NCI-H146 treated with DMSO at 0.1 percent for 48 hours (cell line): ENCODE data around the gene MYH7B.

Experiments
- DNase-seq: peaks from one replicate; lab custom pipeline; 2025; ENCODE audit not compliant: unreplicated experiment; lab: John Stamatoyannopoulos, UW

The MYH7B gene

DNA sequence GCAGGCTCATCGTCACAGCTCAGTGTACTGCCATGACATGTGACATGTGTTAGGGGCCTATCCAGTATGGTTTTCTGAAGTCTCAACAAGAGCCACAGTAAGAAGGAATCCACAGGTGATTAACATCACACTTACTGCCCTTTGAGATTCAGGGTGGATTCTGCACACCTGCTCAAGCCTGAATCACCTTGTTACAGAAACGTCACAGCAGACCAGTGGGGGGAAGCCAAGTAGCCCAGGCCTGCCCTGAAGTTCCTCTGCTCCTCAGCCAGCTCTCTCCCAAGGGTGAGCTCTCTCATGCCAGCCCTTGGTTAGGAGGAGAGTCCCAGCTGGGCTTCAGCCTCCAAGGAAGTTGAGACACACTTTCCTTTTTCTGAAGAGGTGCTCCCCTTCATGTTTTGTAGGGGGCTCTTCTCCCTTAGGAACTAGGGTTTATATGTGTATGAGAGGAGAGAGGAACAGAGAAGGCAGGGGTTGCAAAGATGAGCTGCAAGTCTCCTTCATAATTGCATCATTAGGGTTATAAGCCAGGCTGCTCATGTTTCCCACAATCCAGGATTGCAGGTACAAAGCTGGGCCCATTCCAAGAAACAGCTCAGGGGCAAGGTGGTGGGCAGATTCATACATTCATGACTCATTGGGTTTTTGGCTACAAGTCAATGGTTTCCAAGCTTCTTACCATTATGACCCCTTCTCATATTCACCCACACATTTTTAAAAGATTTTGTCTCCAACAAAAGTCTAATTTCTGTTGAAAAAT lies 11.7 kb upstream of the MYH7B start:
- no peak for DNase-seq

DNA sequence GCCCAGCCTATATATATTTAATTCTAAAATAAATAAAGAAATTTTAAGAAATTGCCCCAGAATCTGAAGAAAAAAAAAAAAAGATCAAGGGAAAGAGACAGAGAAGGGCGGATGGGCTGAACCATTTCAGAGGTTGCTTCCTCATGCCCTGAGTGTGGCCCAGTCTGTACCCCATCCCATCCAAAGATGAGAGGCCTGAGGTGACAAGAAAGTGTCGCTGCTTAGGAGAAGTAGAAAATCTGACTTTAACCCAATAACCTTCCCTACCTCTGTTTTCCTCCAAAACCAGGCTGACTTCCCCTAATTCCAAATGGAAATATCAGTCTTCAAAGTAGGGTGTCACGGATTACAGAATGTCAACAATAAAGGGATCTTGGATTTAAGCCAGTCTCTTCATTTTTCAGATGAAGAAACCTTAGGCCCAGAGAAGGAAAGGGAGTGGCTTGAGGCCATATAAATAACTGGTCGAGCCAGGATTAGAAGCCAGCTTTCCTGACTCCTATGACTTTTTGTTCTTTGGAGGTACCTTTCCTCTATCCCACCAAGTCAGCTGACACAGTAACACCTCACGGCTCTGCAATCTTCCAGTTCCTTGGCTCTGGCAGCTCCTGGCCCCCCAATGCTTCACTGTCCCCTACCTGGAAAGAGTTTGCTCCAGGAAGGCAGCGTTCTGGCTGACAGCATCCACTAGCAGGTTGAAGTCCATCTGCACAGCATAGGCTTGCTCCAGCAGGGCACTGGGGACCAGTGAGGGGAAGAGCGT lies 10.2 kb upstream of the MYH7B start:
- no peak for DNase-seq

DNA sequence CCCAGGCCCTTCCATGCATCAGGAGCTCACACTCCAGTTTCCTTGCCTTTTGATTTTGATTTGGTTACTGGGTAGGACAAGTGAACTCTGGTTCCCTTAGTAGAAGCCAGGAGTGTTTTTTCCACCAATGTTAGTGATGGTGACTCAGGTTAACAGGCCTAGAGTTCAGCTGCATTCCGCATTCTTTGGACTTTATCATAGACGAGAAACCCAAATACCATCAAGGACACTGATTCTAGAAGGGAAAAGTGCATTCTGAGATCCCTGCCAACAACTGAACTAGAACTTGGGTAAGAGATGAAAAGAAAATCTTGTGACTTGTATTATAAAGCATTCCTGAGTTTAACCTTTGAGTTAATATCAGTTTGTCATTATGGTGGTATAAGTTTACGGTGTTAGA lies 9.0 kb upstream of the MYH7B start:
- DNase-seq: no peak

DNA sequence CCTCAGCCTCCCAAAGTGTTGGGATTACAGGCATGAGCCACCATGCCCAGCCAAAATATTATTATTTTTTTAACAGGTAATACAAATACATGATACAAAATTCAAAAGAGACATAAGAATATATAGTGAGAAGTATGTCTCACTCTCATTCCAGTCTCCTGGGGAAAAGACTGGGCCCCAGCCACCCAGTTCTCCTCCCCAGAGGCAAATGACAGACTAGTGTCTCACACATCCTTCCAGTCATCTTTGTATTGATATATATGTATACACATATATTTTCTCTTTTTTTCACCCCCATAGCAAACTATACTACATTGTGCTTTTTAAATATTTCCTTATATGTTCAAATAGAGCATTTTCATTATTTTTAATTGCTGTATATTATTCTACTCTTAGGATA lies 8.3 kb upstream of the MYH7B start:
- no peak for DNase-seq

DNA sequence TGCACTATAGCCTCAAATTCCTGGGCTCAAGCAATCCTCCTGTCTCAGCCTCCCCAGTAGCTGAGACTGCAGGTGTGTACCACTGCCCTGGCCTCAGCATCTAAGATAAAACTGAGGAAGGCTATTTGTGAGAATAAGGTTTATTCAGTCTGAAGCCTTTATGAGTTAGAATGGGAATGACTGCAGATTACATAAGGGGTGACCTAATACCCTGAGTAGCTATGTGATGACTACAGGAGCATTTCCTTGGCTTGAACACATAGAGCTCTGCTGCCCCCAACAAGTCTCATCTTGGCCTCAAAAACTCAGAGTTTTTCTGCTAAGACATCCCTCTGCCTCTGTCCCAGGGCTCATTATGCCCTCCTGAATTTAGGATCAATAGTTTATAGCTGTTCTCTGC lies 7.6 kb upstream of the MYH7B start:
- DNase-seq: no peak

DNA sequence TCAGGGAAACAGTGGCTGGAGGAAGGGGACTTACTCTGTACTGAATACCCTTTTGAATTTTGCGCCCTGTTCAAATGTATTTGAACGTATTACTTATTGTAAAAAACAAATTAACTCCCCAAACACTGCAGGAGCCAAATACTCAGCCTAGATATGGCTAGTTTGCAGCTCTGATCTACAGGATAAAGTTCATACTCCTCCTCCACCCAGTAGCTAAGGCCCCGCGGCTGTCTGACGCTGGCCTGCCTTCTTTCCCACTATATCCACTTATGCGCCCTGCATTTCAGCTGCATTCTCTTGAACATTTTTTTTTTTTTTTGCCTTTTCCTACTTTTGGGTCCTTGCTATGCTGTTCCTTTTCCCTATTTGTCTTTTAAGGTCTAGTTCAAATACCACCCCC lies 6.5 kb upstream of the MYH7B start:
- DNase-seq: no peak

DNA sequence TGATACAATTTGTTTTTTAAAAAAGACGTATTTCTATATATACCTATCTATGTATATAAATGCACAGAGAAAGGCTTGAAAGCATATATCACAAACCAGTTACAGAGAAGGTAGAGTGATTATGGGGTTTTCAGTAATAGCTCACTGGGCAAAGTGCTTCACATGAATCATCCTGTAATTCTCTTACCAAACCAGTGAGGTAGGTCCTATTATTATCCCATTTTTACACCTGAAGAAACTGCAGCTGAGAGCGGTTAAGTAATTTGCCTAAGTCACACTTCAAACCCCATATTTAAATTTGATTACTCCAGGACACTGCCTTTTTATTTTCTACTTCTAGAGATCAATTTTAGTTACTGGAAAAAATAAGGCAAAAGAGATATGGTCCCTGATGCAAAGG lies 4.4 kb upstream of the MYH7B start:
- no peak for DNase-seq

DNA sequence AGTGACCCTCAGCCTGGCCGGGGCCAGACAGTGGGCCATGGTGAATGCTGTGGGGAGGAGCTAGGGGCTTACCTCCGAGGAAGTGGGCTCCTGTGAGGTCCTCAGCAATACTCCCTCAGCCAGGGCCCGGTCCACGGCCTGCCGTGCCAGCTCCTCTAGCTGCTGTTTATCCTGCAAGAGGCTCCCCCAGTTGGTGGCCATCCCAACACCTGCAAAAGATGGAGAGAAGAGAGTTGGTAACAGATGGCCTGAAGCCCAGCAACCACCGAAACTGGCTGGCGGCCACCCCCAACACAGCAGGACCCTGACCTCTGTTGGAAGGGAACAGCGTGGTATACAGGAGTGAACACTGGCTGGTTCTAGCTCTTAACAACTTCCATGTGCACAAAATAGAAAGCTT lies 4.0 kb upstream of the MYH7B start:
- DNase-seq: no peak

DNA sequence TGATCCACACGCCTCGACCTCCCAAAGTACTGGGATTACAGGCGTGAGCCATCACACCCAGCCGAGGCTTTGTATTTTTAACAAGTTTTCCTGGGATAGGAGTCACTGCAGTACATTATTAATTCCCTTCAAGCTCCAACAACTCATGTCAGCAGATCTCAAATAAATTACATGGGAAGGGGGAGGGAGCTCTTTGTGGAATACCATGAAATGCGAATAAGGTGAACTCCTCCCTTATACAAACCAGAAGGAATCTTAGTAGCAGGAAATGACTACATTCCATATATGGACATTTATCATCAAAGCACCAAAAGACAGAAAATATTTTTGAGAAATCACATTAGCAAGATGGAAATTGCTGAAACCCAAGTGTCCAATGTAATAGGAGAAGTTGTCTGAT lies 3.0 kb upstream of the MYH7B start:
- no peak for DNase-seq

DNA sequence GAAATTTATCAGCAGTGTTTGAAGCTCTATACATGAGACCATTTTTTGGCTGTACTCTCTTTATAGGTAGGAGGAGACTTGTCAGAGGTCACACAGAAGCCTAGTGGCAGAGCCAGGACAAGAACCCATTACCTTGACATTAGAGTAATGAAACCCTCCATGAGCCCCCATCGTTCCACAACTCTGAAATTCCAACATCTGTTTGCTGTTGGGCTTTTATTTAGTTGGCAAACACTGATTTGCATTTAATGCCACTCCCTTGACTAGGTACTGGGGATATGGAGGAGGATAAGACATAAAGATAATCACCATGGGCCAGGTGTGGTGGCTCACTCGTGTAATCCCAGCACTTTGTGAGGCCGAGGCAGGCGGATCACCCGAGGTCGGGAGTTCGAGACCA lies 1.7 kb upstream of the MYH7B start:
- DNase-seq: no peak

DNA sequence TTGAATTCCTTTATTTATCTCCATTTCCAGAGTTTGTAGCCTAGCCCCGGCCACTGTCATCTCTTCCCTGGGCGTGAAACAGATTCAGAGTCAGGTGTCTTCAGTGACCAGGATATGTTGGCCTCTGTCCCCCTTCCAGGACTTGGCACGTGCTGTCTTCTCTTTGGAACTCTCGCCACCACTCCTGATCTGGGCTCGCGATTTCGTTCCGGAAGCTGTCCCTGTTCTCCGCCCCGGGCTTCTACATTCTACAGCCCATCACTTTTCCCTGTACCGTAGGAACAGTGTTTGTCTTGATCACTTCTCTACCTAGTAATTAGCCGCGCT lies 801 bp upstream of the MYH7B start:
- peak; percentile 69 for DNase-seq

DNA sequence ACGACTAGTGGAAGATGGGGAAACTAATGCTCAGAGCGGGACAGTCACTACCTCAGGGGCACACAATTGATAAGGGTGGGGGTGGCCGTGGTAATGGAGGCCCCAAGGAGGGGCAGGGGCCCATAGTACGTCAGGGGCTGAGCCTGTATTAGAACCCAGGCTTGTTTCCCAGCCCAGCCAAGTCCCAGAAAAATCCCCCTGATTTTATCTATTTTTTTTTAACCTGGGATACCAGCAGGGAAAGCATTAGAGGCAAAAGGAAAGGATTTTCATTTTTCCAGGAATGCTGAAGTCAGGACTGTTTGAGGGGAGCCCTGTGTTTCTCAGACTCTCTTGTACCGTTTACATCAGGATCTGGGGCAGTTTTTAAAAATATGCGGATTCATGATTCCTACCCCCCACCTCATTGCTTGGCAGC lies 382 bp downstream of the MYH7B start:
- no peak for DNase-seq

DNA sequence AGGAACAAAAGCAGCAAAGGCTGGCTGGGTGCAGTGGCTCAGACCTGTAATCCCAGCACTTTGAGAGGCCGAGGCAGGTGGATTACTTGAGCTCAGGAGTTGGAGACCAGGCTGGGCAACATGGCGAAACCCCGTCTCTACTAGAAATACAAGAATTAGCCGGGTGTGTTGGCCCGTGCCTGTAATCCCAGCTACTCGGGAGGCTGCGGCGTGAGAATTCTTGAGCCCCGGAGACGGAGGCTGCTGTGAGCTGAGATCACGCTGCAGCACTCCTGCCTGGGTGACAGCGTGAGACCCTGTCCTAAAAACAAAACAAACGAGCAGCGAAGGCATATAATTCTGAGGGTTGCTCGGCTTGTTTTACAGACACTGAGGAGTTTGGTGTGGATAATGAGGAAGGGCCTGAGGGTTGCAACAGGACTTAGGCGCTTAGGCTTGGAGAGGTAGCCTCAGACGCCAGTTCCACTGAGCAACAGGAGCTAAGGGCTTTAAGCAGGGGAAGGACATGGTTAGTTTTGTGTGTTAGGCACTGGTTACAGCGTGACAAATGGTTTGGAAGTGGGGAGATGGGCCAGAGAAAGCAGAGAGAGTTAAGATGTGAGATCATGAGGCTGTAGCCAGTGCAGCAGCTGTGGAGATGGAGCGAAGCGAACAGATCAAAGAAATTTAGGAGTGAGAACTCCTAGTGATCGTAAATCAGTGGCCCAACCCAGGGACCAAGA lies 1.2 kb downstream of the MYH7B start:
- no peak for DNase-seq

DNA sequence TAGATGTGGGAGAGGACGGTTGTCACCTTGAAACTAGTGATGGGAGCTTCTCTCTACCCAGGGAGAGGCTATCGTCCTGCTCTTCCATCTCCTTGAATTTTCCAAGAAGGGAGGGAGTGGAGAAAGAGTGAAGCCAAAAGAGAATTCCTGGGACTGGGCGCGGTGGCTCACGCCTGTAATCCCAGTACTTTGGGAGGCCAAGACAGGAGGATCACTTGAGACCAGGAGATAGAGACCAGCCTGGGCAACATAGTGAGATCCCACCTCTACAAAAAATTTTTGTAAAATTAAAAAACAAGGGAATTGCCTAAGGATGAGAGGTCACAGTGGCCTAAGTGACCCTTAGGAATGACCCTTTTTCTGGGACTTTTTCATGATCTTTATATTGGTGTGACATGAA lies 8.8 kb downstream of the MYH7B start:
- no peak for DNase-seq

DNA sequence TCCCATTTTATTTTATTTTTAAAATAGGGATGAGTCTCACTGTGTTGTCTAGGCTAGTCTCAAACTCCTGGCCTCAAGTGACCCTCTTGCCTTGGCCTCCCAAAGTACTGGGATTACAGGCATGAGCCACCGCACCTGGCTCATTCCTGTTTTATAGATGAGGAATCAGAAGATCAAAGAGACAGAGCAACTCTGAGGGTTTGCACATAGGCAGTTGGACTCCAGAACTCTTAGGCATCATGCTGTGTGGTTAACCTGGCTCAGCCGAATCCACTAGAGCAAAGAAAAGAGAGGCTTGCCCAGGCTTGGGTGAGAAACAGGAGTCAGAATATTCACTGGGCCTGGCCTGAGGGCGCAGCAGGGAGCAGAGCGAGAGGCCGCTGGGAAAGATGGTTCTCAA lies 9.4 kb downstream of the MYH7B start:
- DNase-seq: no peak

DNA sequence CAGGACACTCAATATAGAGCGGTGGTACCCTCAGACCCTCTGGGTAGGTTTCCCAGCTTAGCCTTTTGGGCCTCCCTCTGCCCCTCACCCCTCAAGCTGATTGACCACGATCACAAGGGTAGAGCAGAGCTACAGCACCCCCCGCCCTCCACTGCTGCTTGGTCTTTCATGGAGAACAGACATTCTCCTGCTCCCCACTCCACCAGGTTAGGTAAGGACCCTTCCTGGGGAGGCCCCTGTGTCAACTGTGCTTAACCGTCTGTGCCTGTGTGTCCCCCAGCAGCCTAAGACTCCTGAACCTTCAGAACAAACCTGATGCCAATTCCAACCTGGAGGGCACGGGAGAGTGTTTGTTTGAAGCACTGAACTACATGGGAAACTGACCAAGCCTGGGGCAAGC lies 11.8 kb downstream of the MYH7B start:
- DNase-seq: no peak

DNA sequence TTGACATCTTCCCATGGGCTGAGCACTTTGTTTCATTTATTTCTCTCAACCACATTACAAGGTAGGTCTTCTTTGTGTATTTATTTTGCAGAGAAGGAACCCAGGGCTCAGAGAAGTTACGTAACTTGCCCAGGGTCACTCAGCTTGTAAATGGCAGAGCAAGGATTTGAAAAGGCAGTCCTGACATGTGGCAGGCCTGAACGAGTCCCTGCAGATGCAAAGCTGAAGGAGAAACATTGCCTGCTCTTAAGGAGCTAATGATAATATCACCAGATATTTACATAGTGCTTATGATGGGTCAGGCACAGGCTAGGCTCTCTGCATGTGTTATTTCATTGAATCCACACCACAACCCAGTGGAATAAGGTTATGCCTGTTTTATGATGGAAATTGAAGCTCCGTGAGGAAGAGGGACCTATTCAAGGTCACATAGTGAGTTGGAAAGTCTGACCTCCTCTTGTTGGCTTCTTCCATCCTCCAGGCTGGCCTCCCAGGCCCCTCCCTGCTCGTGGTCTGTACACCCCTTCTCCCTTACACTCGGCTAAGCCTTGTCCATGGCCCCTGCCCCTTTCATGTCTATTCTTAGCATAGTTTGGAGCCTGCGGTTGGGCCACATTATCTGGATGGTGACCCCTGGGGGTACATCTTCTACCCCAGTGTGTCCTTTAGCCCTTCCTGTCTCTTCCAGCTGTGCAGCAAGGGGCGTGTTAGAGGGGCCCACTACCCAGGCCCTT lies 12.5 kb downstream of the MYH7B start:
- DNase-seq: no peak

DNA sequence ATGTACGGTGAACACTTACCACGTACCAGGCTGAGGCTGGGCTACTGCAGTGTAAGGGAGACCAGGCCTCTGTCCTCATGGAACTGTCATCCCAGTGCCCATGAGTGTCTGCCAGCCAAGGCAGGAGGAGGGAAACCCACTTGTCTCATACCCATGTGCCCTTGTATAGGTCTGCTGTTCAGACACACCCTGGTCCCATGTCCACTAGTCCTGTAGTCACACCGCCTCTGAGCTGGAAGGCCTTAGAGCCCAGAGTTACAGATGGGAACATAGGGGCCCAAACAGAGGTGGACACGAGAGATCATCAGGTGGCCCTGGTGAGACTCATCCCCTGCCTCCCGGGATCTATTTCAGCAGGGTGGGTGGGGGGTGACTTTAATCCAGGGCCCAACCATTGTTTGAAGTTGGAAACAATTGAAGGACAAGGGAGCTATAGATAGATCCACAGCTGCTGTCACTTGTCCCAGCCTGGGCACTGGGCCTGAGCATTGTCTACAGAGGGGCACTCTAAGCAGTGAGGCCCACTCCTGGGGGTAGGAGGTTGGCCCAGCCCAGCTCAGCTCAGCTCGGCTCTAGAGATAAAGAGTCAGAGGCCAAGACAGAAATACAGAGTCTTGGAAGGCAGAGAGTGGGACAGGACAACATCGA lies 14.6 kb downstream of the MYH7B start:
- no peak for DNase-seq

DNA sequence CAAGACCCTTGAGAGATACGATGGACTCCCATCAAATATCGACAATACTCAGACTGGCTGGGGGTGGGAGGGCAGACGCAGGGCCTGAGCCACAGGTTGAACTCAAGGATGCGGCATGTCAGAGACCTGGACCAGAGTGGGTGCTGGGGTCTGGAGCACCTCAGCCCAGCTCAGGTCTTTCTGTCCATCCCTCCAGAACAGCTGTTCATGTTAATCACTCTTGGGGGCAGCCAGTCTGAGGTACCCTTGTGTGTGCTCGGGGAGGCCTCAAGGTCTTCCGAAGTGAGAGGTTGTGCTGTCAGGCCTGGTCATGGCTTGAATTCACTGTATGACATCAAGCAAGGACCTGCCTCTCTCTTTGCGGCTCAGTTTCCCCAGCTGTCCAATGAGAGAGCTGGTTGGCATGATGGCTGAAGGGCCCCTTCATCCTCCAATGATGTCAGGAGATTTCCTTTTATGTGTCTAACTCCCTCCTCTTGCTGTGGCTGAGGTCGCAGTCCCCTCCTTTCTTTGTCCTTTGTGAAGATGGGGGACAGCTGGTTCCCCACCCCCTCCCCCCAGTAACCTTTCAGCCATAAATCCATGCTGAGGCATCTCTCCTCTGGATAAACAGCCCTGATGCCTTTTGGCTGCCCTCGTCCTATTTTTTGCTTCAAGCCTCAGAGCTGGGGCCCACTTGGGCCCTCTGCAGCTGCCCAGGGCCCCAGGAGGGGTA lies 15.3 kb downstream of the MYH7B start:
- DNase-seq: no peak

DNA sequence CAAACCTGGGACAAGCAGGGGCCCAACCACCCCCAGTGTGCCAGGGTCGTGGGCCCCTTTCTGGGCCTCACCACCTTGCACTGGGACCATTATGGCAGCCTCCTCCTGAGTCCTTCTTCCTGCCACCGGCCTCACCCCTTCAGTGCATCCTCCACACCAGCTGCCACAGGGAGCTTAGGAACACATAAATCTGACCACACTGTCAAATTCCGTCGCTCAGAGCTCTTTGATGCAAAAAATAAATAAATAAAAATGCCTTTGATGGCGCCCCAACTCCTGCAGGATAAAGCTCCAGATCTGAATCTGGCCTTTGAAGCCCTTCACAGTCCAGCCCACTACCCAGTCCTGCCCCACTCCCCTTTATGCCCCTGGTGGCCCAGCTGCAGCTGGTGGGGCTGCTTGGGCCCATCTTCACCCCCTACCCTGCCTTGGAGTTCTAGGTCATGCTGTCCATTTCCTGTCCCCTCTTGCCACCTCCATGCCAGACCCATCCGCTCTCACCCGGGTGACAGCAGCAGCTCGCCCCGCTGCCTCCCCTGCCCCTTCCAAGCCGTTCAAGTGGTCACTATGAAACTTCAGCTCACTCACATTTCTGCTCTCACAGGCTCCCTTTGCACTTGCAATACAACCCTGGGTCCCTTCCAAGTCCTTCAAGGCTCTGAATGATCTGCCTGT lies 16.0 kb downstream of the MYH7B start:
- DNase-seq: no peak
